NOMO-1 treated with DMSO at 0.1 percent for 48 hours (cell line): ENCODE data around the gene FAN1.

Experiments used
- DNase-seq: peaks from one replicate; lab custom pipeline; 2025; ENCODE audit not compliant: unreplicated experiment; lab: John Stamatoyannopoulos, UW

FAN1 gene

DNA sequence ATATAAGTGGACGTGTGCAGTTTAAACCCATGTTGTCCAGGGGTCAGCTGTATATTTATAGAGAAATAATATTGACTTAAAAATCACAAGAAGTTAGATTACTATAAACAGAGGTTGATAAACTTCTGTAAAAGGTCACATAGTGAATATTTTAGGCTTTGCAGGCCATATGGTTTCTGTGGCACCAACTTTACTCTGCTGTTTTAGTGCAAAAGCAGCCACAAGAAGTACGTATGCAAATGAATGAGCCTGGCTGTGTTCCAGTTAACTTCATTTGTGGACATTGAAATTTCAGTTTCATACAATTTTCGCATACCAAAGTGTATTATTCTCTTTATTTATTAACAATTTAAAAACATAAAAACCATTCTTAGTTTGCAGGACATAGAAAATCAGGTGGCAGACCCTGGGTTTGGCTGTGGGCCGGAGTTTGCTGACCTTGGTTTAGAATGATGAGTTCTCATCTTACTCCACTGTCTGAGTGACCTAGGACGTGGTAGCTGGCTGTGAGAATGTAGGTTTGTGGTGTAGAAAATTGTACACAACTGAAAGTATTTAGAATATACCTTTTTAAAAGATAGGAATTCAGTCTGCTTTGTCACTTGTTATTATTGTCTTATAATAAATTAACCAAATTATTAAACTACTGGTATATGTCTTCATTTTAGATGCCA lies 16.3 kb downstream of the FAN1 start:
- DNase-seq = no peak

DNA sequence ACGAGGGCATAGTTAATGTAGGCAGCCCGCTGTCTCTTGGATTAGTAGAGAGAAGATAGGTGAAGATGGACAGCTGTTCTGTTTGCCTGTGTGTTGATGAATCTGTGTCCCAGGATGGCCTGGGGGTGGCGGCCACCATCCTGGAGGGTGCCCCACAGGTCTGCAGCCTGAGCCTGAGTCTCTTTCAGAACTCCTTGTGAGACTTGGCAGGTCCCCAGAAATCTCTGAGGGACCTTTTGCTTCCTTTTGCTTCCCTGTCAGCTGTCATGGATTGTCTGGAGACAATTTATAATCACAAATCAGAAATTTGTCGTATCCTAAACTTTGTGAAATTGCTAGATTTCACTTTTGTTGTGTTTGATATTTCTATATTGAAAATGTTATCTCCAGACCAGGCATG lies 17.4 kb downstream of the FAN1 start:
- DNase-seq = no peak

DNA sequence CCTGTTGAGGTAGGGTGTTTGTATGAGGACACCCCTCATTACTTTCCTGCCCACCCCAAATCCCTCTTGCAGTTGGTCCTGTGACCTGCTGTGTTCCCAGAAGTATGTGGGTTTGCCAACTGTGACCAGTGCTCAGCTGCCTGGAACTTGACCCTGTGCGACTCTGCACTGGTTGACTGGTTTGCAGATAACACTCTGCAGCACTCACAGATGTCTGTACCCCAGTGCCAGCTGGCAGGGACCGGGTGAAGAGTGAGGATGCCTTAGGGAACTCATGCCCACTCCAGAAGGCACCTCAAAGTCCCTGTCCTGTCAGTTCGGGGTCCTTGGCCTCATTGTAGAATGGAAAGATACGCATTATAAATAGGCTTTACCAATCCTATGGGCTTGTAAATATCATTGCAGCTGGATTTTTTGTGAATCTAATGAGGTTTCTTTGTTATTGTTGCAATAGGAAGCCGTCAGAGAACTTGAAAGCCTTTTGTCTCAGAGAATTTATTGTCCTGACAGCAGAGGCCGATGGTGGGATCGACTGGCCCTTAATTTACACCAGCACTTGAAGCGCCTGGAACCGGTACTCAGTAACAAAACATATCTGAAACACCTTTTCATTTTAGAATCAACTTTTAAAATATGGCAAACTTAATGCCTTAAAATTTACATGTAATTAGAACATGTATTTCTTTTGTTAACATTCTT lies 18.2 kb downstream of the FAN1 start:
- DNase-seq = no peak

- no peak for DNase-seq
Measured at GRCh38 chr15:30922480-30923311, 19.0 kb downstream of the FAN1 start.

- DNase-seq = no peak
Measured at GRCh38 chr15:30923429-30923828, 19.7 kb downstream of the FAN1 start.

- DNase-seq = no peak
Measured at GRCh38 chr15:30924353-30924752, 20.6 kb downstream of the FAN1 start.

DNA sequence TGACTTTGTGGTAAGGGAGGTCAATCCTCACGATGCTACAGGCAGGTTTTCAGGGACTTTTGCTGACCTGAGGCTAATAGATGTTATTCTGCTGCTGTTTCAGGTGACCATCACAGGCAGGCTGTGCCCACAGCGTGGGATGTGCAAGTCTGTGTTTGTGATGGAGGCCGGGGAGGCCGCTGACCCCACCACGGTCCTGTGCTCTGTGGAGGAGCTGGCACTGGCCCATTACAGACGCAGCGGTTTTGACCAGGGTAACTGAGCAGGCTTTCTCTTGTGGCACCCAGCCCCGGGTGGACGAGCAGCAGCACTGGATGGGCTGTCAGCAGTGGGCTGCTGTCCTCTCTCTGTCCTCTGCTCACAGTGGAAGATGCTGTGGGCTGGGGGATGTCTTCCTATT lies 22.0 kb downstream of the FAN1 start:
- no peak for DNase-seq

DNA sequence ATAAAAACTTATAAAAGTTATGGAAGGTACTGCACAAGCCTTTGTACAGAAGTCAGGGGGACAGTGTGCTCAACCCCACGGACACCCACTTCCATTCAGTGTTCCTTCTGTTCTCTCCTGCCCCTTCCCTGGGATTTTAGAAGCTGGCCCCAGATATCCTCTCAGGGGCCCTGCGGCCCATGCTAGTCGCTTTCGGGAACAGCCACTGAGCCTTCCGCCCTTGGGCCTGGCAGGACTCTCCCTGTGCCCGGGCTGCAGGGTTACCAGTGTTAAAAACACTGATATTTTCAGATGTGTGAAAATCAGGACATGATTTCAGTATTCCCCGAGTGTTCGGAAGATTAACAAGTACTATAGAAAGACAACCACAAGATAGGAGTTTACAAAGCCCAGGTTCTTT lies 22.4 kb downstream of the FAN1 start:
- DNase-seq = no peak

DNA sequence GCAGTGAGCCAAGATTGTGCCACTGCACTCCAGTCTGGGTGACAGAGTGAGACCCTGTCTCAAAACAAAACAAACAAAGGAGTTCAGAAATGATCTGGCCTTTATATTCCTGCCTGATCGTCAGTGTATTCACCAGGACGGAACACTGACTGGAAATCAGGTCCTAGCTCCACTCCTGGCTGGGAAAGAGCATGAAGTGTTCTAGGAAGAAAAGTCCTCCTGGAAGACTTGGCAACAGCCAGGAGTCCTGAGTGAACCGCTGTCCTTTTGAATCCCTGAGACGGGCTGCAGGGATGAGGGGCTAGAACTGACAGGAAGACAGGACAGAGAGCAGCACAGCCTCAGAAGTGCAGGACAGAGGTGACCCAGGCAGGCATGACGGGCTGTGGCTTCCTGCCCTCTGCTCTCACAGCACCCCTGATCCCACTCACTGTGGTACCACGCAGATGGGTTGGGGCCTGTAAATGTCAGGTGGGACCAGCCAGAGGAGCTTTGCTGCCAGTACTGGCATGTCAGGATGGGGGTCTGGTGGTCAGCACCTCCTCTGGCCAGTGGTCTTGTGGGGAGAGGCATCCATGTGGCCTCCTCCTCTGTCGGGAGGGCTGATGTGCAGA lies 23.5 kb downstream of the FAN1 start:
- no peak for DNase-seq

GRCh38 chr15:30928076-30928475 lies 24.4 kb downstream of the FAN1 start:
- no peak for DNase-seq

GRCh38 chr15:30929064-30929669 lies 25.5 kb downstream of the FAN1 start:
- DNase-seq = no peak

DNA sequence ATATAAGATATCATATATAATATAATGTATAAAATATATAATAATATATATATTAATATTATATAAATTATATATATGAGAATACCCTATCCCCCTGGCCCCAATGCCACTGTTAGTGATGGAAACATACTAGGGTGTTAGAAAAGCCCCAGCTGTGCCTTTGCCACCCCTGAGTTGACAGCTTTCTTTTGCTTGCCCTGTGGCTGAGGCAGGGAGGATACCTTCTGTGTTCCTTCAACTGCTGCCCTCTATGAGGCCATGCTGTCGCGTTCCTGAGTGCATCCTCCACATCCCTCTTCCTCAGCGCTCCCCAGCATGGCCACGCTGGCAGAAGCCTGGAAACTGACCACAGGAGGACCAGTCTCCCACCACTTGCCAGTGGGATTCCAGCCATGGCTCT lies 26.3 kb downstream of the FAN1 start:
- DNase-seq = no peak

DNA sequence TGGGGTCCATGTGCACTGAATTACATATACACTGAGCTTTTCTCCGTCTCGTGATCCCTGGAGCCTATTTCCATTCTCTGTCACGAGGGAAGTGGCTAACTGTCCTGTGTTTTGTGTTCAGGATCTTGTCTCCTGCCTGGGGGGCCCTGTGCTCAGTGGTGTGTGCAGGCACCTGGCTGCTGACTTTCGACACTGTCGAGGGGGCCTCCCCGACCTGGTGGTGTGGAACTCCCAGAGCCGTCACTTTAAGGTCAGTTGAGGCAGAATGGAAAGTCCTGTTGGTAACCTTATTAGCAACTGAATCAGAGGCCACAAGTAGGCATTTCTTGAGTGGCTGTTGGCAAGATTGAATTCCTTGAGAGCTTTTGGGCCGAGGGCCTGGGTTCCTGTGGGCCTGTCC lies 26.7 kb downstream of the FAN1 start:
- no peak for DNase-seq

DNA sequence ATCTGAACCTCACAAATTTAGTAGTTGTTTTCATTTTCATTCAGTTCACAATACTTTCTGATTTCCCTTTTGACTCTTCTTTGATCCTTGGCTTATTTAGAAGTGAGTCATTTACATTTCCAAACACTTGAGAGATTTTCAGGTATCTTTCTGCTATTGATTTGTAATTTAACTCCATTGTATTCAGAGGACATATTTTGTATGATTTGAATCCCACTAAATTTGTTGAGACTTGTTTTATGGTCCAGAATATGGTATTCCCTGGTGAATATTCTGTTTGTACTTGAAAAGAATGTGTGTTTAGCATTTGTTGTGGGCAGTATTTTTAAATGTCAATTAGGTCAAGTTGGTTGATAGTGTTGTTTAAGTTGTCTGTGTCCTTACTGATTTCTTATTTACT lies 29.6 kb downstream of the FAN1 start:
- no peak for DNase-seq

DNA sequence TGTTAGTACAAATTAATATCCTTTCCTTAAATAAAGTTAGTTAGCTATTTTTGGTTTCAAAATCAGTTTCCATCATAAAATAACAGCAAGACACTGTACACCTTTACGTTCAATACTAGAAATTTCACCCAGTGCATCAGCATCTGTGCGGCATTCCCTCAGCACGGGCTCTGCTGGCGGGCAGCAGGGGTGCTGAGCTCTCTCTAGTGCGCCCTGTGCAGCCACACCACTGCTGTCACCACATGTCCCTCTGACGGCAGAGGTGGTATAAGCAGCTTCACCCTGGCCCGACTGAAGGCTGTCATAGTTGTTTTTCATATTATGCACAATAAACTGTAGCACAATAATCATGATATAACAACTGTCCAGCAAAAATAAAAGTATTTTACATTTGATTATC lies 35.4 kb downstream of the FAN1 start:
- DNase-seq = no peak

GRCh38 chr15:30940359-30940758 lies 36.6 kb downstream of the FAN1 start:
- no peak for DNase-seq

DNA sequence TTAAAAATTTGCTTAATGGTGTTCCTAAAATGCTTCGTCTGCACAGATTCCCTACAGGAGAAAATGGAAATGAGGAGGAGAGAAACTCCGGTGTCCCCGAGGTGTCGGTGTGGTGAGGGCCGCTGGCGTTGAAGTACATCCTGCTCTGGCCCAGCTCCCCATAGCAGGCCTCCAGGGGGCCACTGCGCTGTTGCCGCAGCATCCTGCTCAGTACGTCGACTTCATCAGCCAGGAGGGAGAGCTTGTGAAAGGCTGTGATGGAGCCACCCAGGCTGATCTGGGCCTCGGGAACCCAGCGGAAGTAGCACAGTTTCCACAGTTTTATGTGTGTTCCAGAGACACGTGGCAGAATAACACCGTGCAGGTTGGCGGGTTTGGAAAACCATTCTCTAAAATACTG lies 37.8 kb downstream of the FAN1 start:
- DNase-seq = no peak

- DNase-seq = no peak
Measured at GRCh38 chr15:30943654-30944335, 40.1 kb downstream of the FAN1 start.

GRCh38 chr15:30953183-30953582 lies 49.5 kb downstream of the FAN1 start:
- DNase-seq = no peak

- DNase-seq = peak; percentile 13
Measured at GRCh38 chr15:30953731-30954378, 50.1 kb downstream of the FAN1 start.
